GM12872 (cell line): ENCODE data around the gene NCAPH2.

Source experiments
- CTCF ChIP-seq: IDR thresholded peaks from 3 replicates; pipeline ENCODE4 v1.5.1; 2011; ENCODE audit warnings: low read depth, mild to moderate bottlenecking, low read length, moderate library complexity; ENCODE audit not compliant: insufficient read depth

The NCAPH2 gene

GRCh38 chr22:50489363-50490243, 18.4 kb upstream of the NCAPH2 start:
- TF ChIP-seq CTCF, result no peak

GRCh38 chr22:50490531-50491308, 17.3 kb upstream of the NCAPH2 start:
- no peak for TF ChIP-seq CTCF

- no peak for TF ChIP-seq CTCF
Measured at GRCh38 chr22:50497093-50497492, 10.9 kb upstream of the NCAPH2 start.

GRCh38 chr22:50498322-50498890, 9.6 kb upstream of the NCAPH2 start:
- TF ChIP-seq CTCF, result peak; percentile 77

GRCh38 chr22:50500452-50500851, 7.6 kb upstream of the NCAPH2 start:
- no peak for TF ChIP-seq CTCF

- TF ChIP-seq CTCF, result no peak
Measured at GRCh38 chr22:50502096-50502495, 5.9 kb upstream of the NCAPH2 start.
